Measurements from ENCODE around the gene ARL6IP6. TPM values are rescaled to one million over a fixed set of nuclear protein-coding genes. Genes with fewer than 3 reads are reported as not detected.

Gene ARL6IP6
- total RNA-seq, 4 donors from 2014 or later: 7.0 to 14.0 (median 7.9) TPM

DNA sequence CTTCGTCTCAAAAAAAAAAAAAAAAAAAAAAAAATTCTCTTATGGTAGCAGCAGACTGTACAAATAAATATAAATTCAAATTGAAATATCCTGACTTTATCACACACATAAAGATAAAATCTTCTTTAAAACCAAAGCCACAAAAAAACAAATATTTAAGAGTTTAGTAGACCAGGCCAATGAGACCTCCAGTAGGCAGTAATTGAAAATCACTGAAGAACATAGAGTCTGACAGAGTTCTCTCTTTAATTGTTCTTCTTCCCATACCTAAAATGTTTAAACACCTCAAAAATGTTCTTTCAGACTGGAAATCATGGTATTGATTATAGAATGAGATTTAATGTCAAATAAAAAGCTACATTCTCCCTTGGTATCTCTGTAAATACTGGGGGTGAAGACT lies 21.9 kb upstream of the ARL6IP6 start:
- ATAC-seq: no peak
- no peak overlapping the region for H3K27ac ChIP-seq
- H3K4me3 ChIP-seq: no peak overlapping the region
- no peaks in the 10 kb centered on the region for H3K9me3 ChIP-seq
- WGBS, 2 donors (ENCODE audit: low coverage in 1 of 2): no CpG with 5 or more reads among the region's 1 CpG
- H3K27me3 ChIP-seq: no peaks in the 10 kb centered on the region
- no peak for TF ChIP-seq EP300 (IDR thresholded peaks at IDR 0.05)
- no peak for TF ChIP-seq POLR2A (IDR thresholded peaks at IDR 0.05)
- TF ChIP-seq, protein P1, sequence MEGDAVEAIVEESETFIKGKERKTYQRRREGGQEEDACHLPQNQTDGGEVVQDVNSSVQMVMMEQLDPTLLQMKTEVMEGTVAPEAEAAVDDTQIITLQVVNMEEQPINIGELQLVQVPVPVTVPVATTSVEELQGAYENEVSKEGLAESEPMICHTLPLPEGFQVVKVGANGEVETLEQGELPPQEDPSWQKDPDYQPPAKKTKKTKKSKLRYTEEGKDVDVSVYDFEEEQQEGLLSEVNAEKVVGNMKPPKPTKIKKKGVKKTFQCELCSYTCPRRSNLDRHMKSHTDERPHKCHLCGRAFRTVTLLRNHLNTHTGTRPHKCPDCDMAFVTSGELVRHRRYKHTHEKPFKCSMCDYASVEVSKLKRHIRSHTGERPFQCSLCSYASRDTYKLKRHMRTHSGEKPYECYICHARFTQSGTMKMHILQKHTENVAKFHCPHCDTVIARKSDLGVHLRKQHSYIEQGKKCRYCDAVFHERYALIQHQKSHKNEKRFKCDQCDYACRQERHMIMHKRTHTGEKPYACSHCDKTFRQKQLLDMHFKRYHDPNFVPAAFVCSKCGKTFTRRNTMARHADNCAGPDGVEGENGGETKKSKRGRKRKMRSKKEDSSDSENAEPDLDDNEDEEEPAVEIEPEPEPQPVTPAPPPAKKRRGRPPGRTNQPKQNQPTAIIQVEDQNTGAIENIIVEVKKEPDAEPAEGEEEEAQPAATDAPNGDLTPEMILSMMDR (IDR thresholded peaks at IDR 0.05): no peak
- TF ChIP-seq POLR2AphosphoS5 (IDR thresholded peaks at IDR 0.05): no peak
- peaks cover 0 to 26% of the 10 kb centered on the region in 2 donors for H3K36me3 ChIP-seq
- H3K4me1 ChIP-seq: peaks cover 0 to 10% (median 0%) of the 10 kb centered on the region in 3 donors

DNA sequence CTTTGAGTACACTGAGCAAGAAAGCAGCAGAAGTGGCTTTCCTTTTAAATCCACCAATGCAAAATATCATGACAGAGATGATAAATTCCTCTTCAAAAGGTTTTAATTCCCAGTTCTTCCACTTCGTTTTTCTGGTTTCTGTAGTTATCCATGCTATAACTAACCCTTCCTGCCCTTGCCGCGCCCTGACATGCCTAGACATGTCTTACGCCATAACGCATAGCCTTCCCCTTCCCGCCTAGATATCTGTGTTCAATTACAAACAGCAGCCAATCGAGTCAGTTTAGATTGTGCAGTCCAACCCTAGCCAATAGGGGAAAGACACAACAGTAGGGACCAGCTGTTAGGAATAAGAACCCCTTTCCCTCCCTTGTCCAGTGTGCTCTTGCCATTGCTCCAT lies 17.2 kb upstream of the ARL6IP6 start:
- no peak for ATAC-seq
- Histone ChIP-seq H3K27me3 (no peaks in the 10 kb centered on the region), H3K27ac (no peak overlapping the region), H3K4me1 (peaks cover 0 to 10% (median 0%) of the 10 kb centered on the region in 3 donors), H3K9me3 (no peaks in the 10 kb centered on the region), H3K36me3 (peaks cover 0 to 9% of the 10 kb centered on the region in 2 donors), H3K4me3 (no peak overlapping the region)
- 96 to 97% methylated on average over 5 to 7 of the region's 7 CpGs for WGBS, 2 donors (ENCODE audit: low coverage in 1 of 2)
- no peak for TF ChIP-seq EP300 (IDR thresholded peaks at IDR 0.05)
- TF ChIP-seq POLR2AphosphoS5 (IDR thresholded peaks at IDR 0.05): no peak
- TF ChIP-seq, protein P1 (IDR thresholded peaks at IDR 0.05): no peak
- no peak for TF ChIP-seq POLR2A (IDR thresholded peaks at IDR 0.05)

DNA sequence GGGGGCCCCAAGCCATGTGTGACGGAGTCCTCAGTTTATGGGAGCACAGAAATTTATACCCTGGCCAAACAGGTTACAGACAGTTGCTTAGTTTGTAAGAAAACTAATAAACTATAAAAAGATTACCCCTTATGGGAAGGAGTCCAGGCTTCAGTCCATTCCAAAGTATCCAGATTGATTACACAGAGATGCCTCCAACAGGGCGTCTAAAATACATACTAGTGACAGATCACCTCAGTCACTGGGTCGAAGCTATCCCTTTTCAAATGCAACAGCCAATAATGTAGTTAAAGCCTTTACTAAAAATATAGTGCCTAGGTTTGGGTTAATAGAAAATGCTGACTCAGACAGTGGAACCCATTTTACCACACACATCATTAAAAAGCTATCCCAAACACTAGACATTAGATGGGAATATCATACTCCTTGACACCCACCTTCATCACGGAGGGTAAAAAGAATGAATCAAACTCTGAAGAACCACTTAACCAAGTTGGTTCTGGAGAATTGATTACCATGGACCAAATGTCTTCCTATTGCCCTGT lies 11.9 kb upstream of the ARL6IP6 start:
- peaks cover 0 to 21% (median 0%) of the 10 kb centered on the region in 3 donors for H3K4me1 ChIP-seq
- no peaks in the 10 kb centered on the region for H3K9me3 ChIP-seq
- TF ChIP-seq EP300 (IDR thresholded peaks at IDR 0.05): no peak
- H3K36me3 ChIP-seq: peaks cover 0 to 17% of the 10 kb centered on the region in 2 donors
- 62 to 72% methylated on average over 4 of the region's 4 CpGs for WGBS, 2 donors (ENCODE audit: low coverage in 1 of 2)
- no peak for ATAC-seq
- no peak overlapping the region for H3K27ac ChIP-seq
- H3K27me3 ChIP-seq: no peaks in the 10 kb centered on the region
- no peak overlapping the region for H3K4me3 ChIP-seq

DNA sequence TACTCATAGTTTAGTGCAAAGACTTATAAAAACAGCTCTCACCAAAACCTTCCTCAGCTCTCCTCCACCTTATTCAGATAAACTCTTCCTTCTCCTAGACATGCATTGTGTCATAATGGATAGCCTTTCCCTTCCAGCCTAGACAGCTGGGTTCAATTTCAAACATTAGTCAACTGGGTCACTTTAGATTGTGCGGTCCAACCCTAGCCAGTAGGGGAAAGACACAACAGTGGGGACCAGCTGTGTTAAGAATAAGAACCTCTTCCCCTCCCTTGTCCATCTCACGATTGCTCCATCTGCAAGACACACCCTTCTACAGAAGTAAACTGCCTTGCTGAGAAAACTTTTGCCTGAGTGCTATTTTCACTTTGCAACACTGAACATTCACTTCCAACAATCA lies 9.7 kb upstream of the ARL6IP6 start:
- peaks cover 0 to 30% (median 0%) of the 10 kb centered on the region in 3 donors for H3K4me1 ChIP-seq
- no peaks in the 10 kb centered on the region for H3K9me3 ChIP-seq
- no peaks in the 10 kb centered on the region for H3K27me3 ChIP-seq
- H3K36me3 ChIP-seq: peaks cover 0 to 32% of the 10 kb centered on the region in 2 donors
- H3K4me3 ChIP-seq: no peak overlapping the region
- WGBS, 2 donors (ENCODE audit: low coverage in 1 of 2): 88 to 89% methylated on average over 1 to 2 of the region's 2 CpGs
- TF ChIP-seq EP300 (IDR thresholded peaks at IDR 0.05) (no peak), POLR2A (IDR thresholded peaks at IDR 0.05) (no peak), POLR2AphosphoS5 (IDR thresholded peaks at IDR 0.05) (no peak)
- TF ChIP-seq, protein P1 (IDR thresholded peaks at IDR 0.05): no peak
- no peak for ATAC-seq
- H3K27ac ChIP-seq: no peak overlapping the region

DNA sequence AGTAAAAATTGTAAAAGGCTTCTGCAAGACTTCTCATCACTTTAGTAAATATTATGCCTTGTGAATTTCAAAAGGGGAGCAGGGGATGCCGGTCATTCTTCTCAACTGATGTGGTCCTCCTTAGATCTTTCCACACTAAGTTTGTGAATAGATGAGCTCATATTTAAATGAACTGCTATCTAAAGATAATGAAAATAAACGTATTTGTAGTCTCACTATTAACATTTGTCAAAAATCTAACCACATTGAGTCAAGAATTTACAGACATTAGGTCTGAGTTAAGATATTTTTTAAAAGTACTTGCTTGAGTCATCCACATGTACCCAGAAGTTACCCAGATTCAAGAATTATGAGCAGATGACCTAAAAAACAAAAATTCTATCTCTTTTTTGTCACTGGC lies 7.7 kb upstream of the ARL6IP6 start:
- peaks cover 0 to 46% of the 10 kb centered on the region in 2 donors for H3K36me3 ChIP-seq
- TF ChIP-seq EP300 (IDR thresholded peaks at IDR 0.05) (no peak), POLR2AphosphoS5 (IDR thresholded peaks at IDR 0.05) (no peak), POLR2A (IDR thresholded peaks at IDR 0.05) (no peak)
- TF ChIP-seq, protein P1 (IDR thresholded peaks at IDR 0.05): no peak
- no peaks in the 10 kb centered on the region for H3K9me3 ChIP-seq
- no peak for ATAC-seq
- WGBS, 2 donors (ENCODE audit: low coverage in 1 of 2): 70 to 72% methylated on average over 2 of the region's 2 CpGs
- no peak overlapping the region for H3K27ac ChIP-seq
- no peak overlapping the region for H3K4me3 ChIP-seq
- no peaks in the 10 kb centered on the region for H3K27me3 ChIP-seq
- peaks cover 0 to 46% (median 0%) of the 10 kb centered on the region in 3 donors for H3K4me1 ChIP-seq
